H54 (cell line): ENCODE measurements around the gene PNKP.
"Not testable (repeated sequence)": the region's sequence is repeated elsewhere in the genome, so short reads cannot be mapped to it uniquely, and the experiment has no call there.

Source experiments
- DNase-seq: peaks from one replicate; pipeline ENCODE4 v3.0.0; 2011; ENCODE audit warnings: low spot score, mixed read lengths; ENCODE audit not compliant: insufficient read length
- FAIRE-seq: peaks from 3 replicates; lab custom pipeline; 2011; peaks lifted over from hg19 to GRCh38; lab: Jason Lieb, UNC
- POLR2A ChIP-seq: IDR thresholded peaks from 2 replicates; pipeline ENCODE4 v1.6.1; 2011; ENCODE audit warnings: low read depth, mild to moderate bottlenecking, low read length

PNKP gene

DNA sequence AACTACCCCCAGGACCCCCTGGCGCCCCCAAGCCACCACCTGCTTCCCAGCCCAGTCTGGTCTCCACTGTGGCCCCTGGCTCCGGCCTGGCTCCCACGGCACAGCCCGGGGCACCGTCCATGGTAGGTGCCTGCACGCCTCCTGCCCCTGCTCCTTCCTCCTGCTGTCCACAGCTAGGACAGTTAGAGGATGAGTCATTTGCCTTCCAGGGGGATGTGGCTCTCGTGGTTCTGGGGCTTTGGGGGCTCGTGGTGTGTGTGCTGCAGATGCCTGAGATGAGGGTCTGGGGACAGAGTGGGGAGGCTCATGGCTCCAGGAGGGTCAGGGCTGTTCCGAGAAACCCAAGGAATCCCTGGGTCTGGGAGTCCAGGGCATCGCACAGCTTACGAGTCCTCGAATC is 36.6 kb downstream of the PNKP start:
- FAIRE-seq (no peak), DNase-seq (no peak)
- no peak for TF ChIP-seq POLR2A

DNA sequence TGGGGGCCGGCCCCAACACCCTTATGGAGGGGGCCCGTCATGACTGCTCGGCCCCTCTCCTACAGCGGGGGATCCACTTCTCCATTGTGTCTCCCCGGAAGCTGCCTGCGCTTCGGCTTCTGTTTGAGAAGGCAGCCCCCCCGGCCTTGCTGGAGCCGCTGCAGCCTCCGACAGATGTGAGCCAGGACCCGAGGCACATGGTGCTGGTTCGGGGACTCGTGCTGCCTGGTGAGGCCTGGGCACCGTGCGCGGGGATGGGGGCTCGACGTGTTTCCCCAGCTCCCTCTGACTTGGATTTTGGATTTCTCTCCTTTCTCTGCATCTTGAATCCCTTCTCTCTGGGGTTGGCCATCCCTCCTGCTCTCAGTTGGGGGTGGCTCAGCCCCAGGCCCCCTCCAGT is 37.7 kb downstream of the PNKP start:
- no peak for TF ChIP-seq POLR2A
- no peak for FAIRE-seq
- no peak for DNase-seq

GRCh38 chr19:49829200-49829599 is 38.2 kb downstream of the PNKP start:
- TF ChIP-seq POLR2A, result no peak
- DNase-seq (no peak), FAIRE-seq (no peak)

GRCh38 chr19:49827034-49827433 is 40.3 kb downstream of the PNKP start:
- no peak for TF ChIP-seq POLR2A
- DNase-seq, result no peak
- no peak for FAIRE-seq

DNA sequence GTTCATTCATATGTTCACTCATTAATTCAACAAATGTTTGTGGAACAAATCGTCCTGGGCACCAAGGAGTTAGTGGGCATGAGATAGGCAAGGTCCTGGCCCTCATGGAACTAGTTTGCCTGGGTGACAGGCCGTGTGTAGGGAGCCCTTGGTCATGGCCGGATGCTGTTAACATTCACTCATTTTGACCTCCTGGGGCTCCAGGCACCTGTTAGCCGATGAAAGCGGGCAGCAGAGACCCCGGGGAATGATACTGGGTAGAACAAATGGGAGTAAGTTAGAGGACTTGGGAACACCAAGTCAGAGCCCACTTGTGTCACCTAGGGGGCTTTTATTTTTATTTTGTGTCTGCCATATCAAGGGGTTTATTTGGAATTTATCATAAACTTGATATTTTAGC is 42.7 kb downstream of the PNKP start:
- DNase-seq (no peak), FAIRE-seq (no peak)

DNA sequence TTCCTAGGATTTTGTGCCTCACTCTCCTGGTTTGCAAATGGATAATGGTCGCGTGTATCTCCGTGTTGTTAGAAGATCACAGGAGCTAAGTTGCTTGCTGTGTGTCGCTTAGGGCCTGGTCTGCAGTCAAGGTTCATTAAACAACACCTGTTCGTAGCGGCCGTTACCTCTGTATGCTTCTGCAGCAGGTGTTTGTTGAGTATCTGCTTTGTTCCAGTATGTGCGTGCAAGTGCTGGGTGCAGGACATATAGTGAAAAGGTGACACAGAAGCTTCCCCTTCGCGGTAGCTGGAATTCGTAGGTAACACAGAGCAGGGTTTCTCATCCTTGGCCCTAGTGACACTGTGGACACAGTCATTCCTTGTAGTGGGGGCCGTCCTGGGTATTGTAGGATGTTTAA is 43.9 kb downstream of the PNKP start:
- no peak for FAIRE-seq
- no peak for DNase-seq
- no peak for TF ChIP-seq POLR2A

More for the DNA sequence above, 42.7 kb downstream of the PNKP start:
- no peak for TF ChIP-seq POLR2A

DNA sequence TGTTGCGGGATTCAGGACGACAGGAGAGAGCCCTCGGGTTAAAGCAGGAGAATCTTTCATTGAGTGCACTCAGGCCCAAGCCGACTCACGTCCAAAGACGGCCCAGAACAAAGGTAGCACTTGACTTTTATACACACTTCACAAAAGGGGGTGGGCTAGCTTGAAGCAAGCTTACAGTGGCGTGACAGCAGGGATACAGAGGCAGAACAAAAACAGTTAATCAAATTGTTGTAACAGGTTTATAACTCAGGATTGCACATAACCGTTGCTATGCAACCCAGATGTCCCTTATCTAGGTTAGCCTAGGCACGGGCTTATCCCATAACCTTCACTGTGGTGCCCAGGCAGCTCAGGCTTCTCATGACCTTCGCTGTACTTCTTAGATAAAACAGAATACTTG is 47.3 kb downstream of the PNKP start:
- TF ChIP-seq POLR2A, result no peak
- no peak for FAIRE-seq
- DNase-seq, result no peak

DNA sequence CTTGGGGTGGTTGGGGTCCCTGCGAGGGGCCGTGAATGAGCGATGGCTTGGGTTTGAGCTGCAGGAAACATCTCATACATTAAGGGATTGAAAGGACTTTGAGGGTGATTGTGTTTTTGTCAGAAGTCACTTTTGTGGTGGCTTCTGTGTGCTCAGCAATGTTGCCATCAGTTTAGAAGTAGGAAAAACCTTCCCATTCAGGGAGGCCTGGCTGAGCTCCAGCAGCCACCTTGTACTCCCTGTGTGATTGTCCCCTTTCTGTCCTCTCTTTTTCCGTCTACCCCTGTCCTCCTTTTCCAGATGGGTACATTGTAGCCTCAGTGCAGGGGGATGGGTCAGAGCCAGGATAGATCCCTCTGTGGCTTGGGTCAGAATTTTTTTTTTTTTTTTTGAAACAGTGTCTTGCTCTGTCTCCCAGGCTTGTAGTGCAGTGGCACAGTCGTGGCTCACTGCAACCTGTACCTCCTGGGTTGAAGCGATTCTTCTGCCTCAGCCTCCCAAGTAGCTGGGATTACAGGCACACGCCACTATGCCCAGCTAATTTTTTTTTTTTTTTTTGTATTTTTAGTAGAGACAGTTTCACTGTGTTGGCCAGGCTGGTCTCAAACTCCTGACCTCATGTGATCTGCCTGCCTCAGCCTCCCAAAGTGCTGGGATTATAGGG is 47.8 kb downstream of the PNKP start:
- not testable (repeated sequence) for DNase-seq, FAIRE-seq

DNA sequence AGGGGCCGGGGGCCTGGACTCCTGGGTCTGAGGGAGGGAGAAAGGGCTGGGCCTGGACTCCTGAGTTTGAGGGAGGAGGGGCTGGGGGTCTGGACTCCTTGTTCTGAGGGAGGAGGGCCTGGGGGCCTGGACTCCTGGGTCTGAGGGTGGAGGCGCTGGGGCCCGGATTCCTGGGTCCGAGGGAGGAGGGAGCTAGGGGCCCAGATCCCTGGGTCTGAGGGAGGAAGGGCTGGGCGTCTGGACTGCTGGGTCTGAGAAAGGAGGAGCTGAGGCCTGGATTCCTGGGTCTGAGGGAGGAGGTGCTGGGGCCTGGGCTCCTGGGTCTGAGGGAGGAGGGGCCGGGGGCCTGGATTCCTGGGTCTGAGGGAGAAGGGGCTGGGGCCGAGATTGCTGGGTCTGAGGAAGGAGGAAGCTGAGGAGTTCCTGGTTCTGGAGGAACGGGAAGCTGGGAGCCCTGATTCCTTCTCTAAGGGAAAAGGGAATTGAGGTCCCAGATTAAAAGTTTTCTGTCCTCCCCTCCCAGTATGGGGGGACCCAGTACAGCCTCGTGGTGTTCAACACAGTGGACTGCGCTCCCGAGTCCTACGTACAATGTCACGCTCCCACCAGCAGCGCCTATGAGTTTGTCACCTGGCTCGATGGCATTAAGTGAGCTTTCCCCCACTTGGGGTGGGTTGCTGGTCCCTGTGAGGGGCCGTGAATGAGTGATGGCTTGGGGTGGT is 48.6 kb downstream of the PNKP start:
- DNase-seq (no peak), FAIRE-seq (no peak)
- TF ChIP-seq POLR2A, result no peak

- peak; percentile 96 for DNase-seq
- FAIRE-seq, result no peak
- peak; percentile 89 for TF ChIP-seq POLR2A
These were observed 49.3 kb downstream of the PNKP start, which contains the start of gene MED25 for GRCh38 chr19:49817964-49818648. MED25 (plus strand) TSS chr19:49818289; CDS start chr19:49818342, 53 bp downstream.

DNA sequence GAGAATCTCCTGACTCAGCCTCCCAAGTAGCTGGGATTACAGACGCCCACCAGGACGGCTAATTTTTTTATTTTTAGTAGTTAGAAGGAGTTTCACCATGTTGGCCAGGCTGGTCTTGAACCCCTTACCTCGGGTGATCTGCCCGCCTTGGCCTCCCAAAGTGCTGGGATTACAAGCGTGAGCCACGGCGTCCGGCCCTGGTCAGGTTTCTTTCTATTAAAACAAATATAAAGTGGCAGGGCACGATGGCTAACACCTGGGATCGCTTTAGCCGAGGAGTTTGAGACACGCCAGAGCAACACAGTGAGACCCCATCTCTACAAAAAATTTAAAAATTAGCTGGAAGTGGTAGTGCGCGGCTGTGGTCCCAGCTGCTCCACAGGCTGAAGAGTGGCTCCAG is 50.8 kb downstream of the PNKP start:
- FAIRE-seq (no peak), DNase-seq (no peak)
- TF ChIP-seq POLR2A, result no peak

GRCh38 chr19:49814010-49814409 is 53.4 kb downstream of the PNKP start:
- no peak for FAIRE-seq
- DNase-seq, result no peak
- no peak for TF ChIP-seq POLR2A

- TF ChIP-seq POLR2A, result no peak
- FAIRE-seq (peak; percentile 84), DNase-seq (peak; percentile 98)
These were observed 54.1 kb downstream of the PNKP start, which contains the start of gene FUZ for GRCh38 chr19:49812997-49813861. FUZ (minus strand) TSS chr19:49813292; CDS start chr19:49813106, 186 bp downstream.
